Activated effector memory CD4-positive, alpha-beta T cell treated with anti-CD3 and anti-CD28 coated beads, Interleukin-2, amount 50 U/mL, for 16 hours (primary cell): Measurements from ENCODE around the gene CD33.
"Not testable (repeated sequence)": the region's sequence is repeated elsewhere in the genome, so short reads cannot be mapped to it uniquely, and the experiment has no call there.

Experiments
- DNase-seq: peaks from one replicate; pipeline ENCODE4 v3.0.0-alpha.2; 2020

The CD33 gene

GRCh38 chr19:51224898-51225393 lies at the start of gene CD33:
Gene CD33 (plus strand): TSS chr19:51225080. CDS start chr19:51225119, 39 bp downstream.
- DNase-seq: not testable (repeated sequence)

- no peak for DNase-seq
Observed at GRCh38 chr19:51179256-51179655, 45.6 kb upstream of the CD33 start.

- no peak for DNase-seq
Observed at GRCh38 chr19:51181377-51181912, 43.4 kb upstream of the CD33 start.

GRCh38 chr19:51181913-51182419 lies 42.9 kb upstream of the CD33 start:
- no peak for DNase-seq

GRCh38 chr19:51183629-51184028 lies 41.3 kb upstream of the CD33 start:
- no peak for DNase-seq

- DNase-seq: no peak
Observed at GRCh38 chr19:51185069-51185867, 39.6 kb upstream of the CD33 start.

DNA sequence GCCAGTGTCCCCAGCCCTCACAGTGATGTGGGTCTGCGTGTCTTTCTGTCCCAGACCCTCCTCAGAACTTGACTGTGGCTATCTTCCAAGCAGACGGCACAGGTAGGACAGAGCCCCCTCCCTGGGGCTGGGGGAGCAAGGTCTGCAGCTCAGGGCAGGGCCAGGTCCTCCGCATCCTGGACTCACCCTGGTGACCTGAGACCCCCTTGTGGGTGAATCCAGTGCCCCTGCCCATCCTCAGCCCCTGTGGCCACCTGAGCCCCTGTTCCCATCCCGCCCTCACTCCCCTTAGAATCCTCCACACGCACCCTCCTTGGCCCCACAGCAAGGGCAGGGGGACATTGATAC lies 39.0 kb upstream of the CD33 start:
- DNase-seq: no peak

DNA sequence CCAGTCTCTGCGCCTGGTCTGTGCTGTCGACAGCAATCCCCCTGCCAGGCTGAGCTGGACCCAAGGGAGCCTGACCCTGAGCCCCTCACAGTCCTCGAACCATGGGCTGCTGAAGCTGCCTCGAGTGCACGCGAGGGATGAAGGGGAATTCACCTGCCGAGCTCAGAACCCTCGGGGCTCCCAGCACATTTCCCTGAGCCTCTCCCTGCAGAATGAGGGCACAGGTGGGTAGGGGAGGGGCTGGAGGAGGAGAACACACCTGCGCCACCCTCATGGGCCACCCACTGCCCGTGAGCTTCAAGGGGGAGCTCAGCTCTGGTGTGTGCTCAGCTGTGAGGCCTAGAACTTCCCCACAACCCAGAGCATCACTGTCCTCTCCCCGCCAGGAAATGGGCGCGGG lies 38.6 kb upstream of the CD33 start:
- DNase-seq: no peak

DNA sequence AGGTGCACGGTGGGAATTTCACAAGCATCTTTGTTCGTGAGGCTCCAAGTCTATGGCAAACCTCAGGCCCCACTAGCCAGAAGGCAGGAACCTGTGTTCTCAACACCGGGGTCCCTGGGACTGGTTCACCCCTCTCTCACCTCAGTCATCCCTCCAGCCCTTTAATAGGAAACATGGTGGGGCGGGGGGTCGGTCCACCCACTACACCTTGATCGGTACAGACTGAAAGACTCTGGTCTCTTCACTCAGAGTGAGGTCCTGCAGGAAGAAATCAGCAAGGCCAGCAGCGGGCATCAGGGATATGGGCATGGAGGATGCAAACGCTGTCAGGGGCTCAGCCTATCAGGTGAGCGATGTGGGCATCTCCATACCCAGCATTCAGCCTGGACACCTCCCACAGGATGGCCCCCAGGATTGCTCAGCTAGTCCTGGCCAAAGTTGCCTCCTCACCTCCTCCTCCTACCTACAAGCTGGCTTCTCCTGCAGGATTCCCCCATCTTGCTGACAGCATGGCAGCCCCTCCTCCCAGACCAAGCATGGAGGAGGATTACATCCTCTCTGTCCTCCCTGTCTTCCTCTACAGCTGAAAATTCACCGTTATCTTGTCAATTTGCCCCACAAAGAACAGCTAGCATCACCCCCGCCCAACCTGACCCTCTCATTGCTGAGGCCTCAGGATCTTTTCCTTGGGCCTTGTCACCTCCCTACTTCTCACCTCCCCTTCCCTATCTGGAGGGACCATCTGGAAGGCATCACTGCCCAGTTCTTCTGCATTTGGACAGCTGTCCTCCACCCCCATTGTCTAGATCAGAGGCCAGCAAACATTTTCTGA lies 37.3 kb upstream of the CD33 start:
- no peak for DNase-seq

DNA sequence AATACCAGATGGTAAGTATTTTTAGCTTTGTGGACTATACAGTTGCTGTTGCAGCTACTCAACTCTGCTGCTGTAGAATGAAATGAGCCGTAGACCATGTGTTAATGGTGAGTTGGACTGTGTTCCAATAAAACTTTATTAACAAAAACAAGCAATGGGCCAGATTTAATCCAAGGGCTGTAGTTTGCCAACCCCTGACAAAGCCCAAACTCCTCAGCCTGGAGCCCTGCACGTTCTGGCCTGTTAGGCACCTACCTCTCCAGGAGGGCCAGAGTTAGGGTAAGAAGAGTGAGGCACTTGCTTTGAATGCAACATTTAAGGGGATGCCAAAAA lies 36.7 kb upstream of the CD33 start:
- no peak for DNase-seq

- no peak for DNase-seq
Observed at GRCh38 chr19:51192689-51193088, 32.2 kb upstream of the CD33 start.

GRCh38 chr19:51194527-51195315 lies 30.2 kb upstream of the CD33 start:
- DNase-seq: no peak

- DNase-seq: no peak
Observed at GRCh38 chr19:51195316-51195586, 29.6 kb upstream of the CD33 start.

DNA sequence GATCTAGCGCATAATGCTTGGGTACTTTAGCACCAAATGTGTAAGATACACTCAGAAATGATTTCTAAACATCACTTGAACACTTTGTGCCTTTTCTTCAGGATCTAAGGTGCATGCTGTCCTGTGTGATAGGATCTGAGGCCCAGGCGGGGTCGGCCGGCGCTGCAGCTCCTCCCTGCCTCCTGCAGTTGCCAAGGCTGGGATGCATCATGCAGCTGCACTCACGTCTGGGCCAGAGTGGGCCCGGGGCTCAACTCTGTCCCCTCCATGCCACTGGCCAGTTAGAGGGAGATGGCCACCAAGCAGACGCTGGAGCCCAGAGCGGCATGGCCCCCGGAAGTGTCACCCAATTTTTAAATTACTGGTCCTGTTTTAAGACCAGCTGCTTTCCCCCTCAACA lies 29.3 kb upstream of the CD33 start:
- no peak for DNase-seq

- no peak for DNase-seq
Observed at GRCh38 chr19:51196181-51196580, 28.7 kb upstream of the CD33 start.

GRCh38 chr19:51198641-51199040 lies 26.2 kb upstream of the CD33 start:
- no peak for DNase-seq

DNA sequence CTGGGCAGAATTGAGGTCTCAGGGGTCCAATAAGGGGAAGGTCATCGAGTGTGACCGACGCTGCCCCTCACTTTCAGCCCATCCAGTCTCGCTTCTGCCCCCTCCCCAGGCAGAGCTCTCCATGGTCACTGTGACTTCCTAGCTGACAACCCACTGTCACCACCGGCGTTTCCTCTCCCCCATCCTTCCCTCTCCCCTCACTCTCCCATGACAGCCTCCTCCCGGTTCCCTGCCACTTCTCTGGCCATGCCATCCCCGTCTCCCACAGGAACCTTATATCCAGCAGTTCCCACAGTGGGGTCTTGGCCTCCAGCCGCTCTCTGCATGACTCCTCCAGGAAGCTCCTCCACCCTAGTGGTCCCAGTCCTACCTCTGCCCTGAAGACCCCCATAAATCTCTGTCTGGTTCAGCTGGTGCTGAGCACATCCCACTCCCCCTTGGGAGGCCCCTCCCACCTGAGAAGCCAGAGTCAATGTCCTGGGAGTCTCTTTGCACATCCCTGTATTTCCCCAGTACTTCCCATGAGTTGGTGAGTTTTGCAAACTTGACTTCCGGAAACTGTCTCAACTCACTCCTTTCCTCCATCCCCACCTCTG lies 24.7 kb upstream of the CD33 start:
- DNase-seq: no peak

- DNase-seq: no peak
Observed at GRCh38 chr19:51201712-51202111, 23.2 kb upstream of the CD33 start.

- DNase-seq: no peak
Observed at GRCh38 chr19:51203916-51204315, 21.0 kb upstream of the CD33 start.

DNA sequence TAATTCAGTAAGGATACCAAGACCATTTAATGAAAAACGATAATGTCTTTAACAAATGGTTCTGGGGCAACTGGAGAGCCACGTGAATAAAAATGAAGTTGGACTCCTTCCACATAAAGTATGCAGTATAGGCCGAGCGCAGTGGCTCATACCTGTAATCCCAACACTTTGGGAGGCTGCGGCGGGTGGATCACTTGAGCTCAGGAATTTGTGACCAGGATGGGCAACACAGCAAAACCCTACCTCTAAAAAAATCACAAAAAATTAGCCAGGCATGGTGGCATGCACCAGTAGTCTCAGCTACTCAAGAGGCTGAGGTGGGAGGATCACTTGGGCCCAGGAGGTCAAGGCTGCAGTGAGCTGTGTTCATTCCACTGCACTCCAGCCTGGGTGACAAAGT lies 20.6 kb upstream of the CD33 start:
- no peak for DNase-seq

DNA sequence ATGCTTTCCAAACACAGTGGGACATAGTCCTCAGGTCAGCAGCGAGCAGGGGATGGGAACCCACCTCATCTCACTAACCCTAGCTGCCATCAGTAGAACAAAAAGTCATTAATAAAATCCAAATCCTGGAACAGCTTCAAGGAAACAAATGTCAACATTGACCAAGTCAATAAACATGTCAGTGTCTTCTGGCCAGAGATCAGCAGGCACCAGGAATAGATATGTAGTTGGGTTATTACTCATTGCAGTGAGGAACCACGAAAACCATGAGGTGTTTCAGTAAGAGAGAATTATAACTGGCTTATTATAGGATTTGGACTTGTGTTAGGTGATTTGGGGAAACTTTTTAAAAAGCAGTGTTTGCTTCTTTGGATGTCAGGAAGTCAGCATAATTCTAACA lies 17.1 kb upstream of the CD33 start:
- no peak for DNase-seq

- no peak for DNase-seq
Observed at GRCh38 chr19:51210191-51210784, 14.6 kb upstream of the CD33 start.
